OCI-LY1 (cell line): ENCODE measurements around the gene GDPD2.

ENCODE experiments used
- EZH2 ChIP-seq: fragments of 200-600 bp; sonication (generic), shearing (Covaris generic); IDR thresholded peaks from 2 replicates; pipeline ENCODE4 v1.8.0; 2017; ENCODE audit warnings: borderline replicate concordance, mixed run types, mild to moderate bottlenecking, antibody characterized with exemption, low read length, moderate library complexity, mixed read lengths
- TF ChIP-seq, protein P1 (sequence below): fragments of 200-600 bp; sonication (generic), shearing (Covaris generic); IDR thresholded peaks from 2 replicates; pipeline ENCODE4 v1.5.1; 2017; ENCODE audit warnings: mild to moderate bottlenecking, antibody characterized with exemption, low read length, moderate library complexity, mixed read lengths

DNA sequence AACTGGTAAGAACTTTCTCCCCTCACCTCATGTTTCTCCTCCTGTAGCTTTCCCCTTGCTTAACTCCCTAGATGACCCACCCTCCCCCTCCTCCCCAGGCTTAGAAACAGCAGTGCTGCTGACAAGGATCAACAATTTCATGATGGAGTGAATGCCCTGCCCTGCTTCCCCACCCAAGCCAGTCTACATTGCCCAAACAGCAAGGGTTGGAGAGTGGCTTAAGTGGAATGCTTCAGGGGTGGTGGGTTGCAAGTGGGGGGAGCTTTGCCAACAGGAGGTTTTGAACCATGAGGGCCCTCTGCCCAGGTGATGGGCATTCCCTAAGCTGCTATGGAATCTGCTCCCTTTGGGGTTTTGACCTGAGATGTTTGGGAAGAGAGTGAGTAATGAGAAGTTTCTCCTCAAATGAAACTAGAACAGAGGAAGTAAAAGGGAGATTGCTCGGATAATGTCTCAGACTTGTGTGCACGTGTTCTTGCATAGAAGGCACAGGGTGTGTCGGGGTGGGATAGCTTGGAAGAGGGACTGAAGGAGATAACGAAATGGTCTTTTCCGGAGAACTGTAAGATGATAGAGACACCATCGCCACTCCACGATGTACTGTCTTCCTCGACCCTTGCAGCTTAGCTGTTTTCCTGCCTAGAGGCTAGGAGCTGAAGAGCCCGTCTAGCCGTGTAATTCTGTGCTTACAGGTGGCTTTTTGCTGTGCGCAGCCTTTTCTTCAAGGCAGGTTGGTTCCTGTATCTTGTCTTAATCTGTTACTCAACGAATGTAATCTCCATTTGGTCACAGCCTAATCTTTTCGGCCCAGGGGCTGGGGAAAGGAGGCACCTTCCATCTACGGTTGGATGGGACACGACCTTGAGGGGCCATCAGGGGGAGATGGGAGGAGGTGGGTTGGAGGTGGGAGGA is 10.1 kb downstream of the GDPD2 start:
- TF ChIP-seq, protein P1, sequence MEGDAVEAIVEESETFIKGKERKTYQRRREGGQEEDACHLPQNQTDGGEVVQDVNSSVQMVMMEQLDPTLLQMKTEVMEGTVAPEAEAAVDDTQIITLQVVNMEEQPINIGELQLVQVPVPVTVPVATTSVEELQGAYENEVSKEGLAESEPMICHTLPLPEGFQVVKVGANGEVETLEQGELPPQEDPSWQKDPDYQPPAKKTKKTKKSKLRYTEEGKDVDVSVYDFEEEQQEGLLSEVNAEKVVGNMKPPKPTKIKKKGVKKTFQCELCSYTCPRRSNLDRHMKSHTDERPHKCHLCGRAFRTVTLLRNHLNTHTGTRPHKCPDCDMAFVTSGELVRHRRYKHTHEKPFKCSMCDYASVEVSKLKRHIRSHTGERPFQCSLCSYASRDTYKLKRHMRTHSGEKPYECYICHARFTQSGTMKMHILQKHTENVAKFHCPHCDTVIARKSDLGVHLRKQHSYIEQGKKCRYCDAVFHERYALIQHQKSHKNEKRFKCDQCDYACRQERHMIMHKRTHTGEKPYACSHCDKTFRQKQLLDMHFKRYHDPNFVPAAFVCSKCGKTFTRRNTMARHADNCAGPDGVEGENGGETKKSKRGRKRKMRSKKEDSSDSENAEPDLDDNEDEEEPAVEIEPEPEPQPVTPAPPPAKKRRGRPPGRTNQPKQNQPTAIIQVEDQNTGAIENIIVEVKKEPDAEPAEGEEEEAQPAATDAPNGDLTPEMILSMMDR, result no peak
- TF ChIP-seq EZH2, result no peak
